ENCODE data around the gene CIART.

Gene CIART

DNA sequence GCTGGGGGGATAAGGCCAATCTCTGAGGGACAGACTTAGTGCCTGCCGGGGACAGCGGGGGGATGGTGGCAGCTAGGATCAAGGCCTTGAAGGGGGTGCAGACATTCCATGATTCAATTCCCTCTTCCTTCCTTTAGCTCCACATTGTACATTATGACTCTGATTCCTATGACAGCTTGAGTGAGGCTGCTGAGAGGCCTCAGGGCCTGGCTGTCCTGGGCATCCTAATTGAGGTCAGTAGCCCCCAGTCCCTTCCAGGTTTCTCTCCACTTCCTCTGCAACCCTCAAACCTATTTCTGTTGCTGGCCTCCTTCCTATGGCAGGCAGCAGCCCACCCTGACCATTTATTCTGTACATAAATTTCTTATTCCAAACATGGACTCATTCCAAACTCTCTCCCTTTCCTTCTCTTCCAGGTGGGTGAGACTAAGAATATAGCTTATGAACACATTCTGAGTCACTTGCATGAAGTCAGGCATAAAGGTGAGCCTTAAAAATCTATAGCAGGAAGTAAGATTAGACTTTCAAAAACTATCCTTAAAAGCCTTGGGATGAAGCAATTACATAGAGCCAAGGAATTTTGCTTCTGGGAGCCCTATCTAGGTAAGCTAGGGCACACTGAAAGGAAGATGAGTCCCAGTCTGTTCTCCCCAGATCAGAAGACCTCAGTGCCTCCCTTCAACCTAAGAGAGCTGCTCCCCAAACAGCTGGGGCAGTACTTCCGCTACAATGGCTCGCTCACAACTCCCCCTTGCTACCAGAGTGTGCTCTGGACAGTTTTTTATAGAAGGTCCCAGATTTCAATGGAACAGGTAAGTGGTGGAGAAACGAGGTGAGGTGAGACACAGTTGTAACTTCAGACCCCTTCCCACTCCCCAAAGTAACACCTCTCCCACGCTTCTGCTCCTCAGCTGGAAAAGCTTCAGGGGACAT lies 19.7 kb upstream of the CIART start:
- no peak overlapping the region for H3K9ac ChIP-seq (ENCODE audit: low read length)
- no peak overlapping the region for H3K4me2 ChIP-seq (ENCODE audit: low read depth, low read length)
- no peaks in the 10 kb centered on the region for H4K20me1 ChIP-seq (ENCODE audit: insufficient read depth, low read length)

DNA sequence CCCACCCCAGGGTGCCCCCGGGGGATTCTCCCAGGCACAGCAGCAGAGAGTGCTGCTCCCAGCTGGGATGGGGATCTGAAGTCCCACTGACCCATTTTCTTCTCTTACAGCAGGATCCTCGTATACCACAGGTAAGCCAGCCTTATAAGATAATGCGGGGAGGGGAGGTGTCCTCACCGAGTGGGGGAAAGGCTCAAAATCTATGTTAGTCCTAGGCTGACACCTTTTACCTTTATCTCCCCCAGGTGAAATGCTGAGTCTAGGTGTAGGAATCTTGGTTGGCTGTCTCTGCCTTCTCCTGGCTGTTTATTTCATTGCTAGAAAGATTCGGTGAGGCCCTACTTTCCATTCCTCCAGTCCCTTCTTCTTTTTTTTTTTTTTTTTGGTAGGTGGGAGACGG lies 18.8 kb upstream of the CIART start:
- Histone ChIP-seq H3F3A (ENCODE audit: insufficient read depth, low read length) (peaks cover 4% of the 10 kb centered on the region; the same call in 1 of the 2 replicates), H3K36me3 (replicated peaks; ENCODE audit: insufficient read depth, low read length) (peaks cover 16% of the 10 kb centered on the region), H3K27ac (ENCODE audit: low read length) (no peak overlapping the region), H3K4me1 (ENCODE audit: low read length) (peaks cover 8% of the 10 kb centered on the region), H3K4me3 (ENCODE audit: low read length) (no peak overlapping the region), H3K79me2 (ENCODE audit: low read length) (peaks cover 29% of the 10 kb centered on the region), H3K4me2 (ENCODE audit: low read depth, low read length) (no peak overlapping the region), H3K9me3 (replicated peaks; ENCODE audit: insufficient read depth, low read length) (no peaks in the 10 kb centered on the region), H3K9ac (ENCODE audit: low read length) (no peak overlapping the region), H3K9me2 (replicated peaks; ENCODE audit: insufficient read depth, low read length) (no peaks in the 10 kb centered on the region), H4K20me1 (ENCODE audit: insufficient read depth, low read length) (no peaks in the 10 kb centered on the region), H3K27me3 (replicated peaks; ENCODE audit: insufficient read depth, low read length) (peaks cover 4% of the 10 kb centered on the region; the same call in 1 of the 2 replicates), H2AFZ (ENCODE audit: low read length) (no peak overlapping the region)
- DNase-seq, result no peak
- TF ChIP-seq EZH2 (optimal IDR thresholded peaks at IDR 0.05; ENCODE audit: low read depth, low read length) (no peak), EZH2phosphoT487 (IDR thresholded peaks at IDR 0.05; ENCODE audit: low read length) (no peak)
- TF ChIP-seq, protein P1, sequence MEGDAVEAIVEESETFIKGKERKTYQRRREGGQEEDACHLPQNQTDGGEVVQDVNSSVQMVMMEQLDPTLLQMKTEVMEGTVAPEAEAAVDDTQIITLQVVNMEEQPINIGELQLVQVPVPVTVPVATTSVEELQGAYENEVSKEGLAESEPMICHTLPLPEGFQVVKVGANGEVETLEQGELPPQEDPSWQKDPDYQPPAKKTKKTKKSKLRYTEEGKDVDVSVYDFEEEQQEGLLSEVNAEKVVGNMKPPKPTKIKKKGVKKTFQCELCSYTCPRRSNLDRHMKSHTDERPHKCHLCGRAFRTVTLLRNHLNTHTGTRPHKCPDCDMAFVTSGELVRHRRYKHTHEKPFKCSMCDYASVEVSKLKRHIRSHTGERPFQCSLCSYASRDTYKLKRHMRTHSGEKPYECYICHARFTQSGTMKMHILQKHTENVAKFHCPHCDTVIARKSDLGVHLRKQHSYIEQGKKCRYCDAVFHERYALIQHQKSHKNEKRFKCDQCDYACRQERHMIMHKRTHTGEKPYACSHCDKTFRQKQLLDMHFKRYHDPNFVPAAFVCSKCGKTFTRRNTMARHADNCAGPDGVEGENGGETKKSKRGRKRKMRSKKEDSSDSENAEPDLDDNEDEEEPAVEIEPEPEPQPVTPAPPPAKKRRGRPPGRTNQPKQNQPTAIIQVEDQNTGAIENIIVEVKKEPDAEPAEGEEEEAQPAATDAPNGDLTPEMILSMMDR (IDR thresholded peaks at IDR 0.05; ENCODE audit: low read length), result no peak

More for the DNA sequence above, 19.7 kb upstream of the CIART start:
- H3K4me1 ChIP-seq (ENCODE audit: low read length), result peaks cover 8% of the 10 kb centered on the region
- no peaks in the 10 kb centered on the region for H3K9me3 ChIP-seq (replicated peaks; ENCODE audit: insufficient read depth, low read length)
- peaks cover 20% of the 10 kb centered on the region for H3K79me2 ChIP-seq (ENCODE audit: low read length)
- no peak overlapping the region for H3K27ac ChIP-seq (ENCODE audit: low read length)
- peaks cover 13% of the 10 kb centered on the region; the same call in 1 of the 2 replicates for H3K27me3 ChIP-seq (replicated peaks; ENCODE audit: insufficient read depth, low read length)
- TF ChIP-seq EZH2phosphoT487 (IDR thresholded peaks at IDR 0.05; ENCODE audit: low read length) (no peak), EZH2 (optimal IDR thresholded peaks at IDR 0.05; ENCODE audit: low read depth, low read length) (no peak)
- TF ChIP-seq, protein P1 (IDR thresholded peaks at IDR 0.05; ENCODE audit: low read length), result no peak
- no peaks in the 10 kb centered on the region for H3K9me2 ChIP-seq (replicated peaks; ENCODE audit: insufficient read depth, low read length)
- no peak for DNase-seq
- peaks cover 4% of the 10 kb centered on the region; the same call in 1 of the 2 replicates for H3F3A ChIP-seq (ENCODE audit: insufficient read depth, low read length)
- no peak overlapping the region for H2AFZ ChIP-seq (ENCODE audit: low read length)
- H3K36me3 ChIP-seq (replicated peaks; ENCODE audit: insufficient read depth, low read length), result peaks cover 16% of the 10 kb centered on the region
- H3K4me3 ChIP-seq (ENCODE audit: low read length), result no peak overlapping the region

DNA sequence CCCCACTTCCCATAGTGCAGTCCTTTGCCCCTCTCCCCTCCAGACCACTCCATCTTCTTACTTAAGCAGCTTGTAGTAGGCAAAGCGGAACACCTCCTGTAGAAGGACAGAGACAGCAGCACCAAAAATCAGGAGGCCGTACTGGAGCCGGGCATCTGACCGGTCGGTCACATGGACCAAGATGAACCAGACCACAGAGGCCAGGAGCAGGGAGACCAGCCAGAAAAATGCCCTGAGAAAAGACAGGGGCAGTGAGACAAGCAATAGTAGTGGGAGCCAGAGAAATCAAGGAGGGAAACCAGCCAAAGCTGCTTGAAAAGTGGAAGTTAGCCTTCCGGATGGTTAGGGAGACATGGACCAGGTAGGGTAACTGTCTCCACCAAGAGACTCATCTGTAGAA lies 14.5 kb upstream of the CIART start:
- Histone ChIP-seq H3K4me1 (ENCODE audit: low read length) (peaks cover 8% of the 10 kb centered on the region), H3F3A (ENCODE audit: insufficient read depth, low read length) (peaks cover 4% of the 10 kb centered on the region; the same call in 1 of the 2 replicates), H3K4me2 (ENCODE audit: low read depth, low read length) (peak overlapping the region; percentile 85), H3K9ac (ENCODE audit: low read length) (peak overlapping the region; percentile 96), H3K27me3 (replicated peaks; ENCODE audit: insufficient read depth, low read length) (no peaks in the 10 kb centered on the region), H3K4me3 (ENCODE audit: low read length) (peak overlapping the region; percentile 88), H3K36me3 (replicated peaks; ENCODE audit: insufficient read depth, low read length) (peaks cover 16% of the 10 kb centered on the region), H3K27ac (ENCODE audit: low read length) (peak overlapping the region; percentile 77), H4K20me1 (ENCODE audit: insufficient read depth, low read length) (no peaks in the 10 kb centered on the region), H2AFZ (ENCODE audit: low read length) (peak overlapping the region; percentile 59), H3K79me2 (ENCODE audit: low read length) (peaks cover 47% of the 10 kb centered on the region), H3K9me2 (replicated peaks; ENCODE audit: insufficient read depth, low read length) (no peaks in the 10 kb centered on the region), H3K9me3 (replicated peaks; ENCODE audit: insufficient read depth, low read length) (no peaks in the 10 kb centered on the region)
- TF ChIP-seq EZH2phosphoT487 (IDR thresholded peaks at IDR 0.05; ENCODE audit: low read length), result no peak
- TF ChIP-seq, protein P1 (IDR thresholded peaks at IDR 0.05; ENCODE audit: low read length), result no peak
- TF ChIP-seq EZH2 (optimal IDR thresholded peaks at IDR 0.05; ENCODE audit: low read depth, low read length), result no peak
- no peak for DNase-seq

All from MM.1S (cell line).